Psoas muscle (tissue), 8 donors: Measurements from ENCODE around the gene POLN. TPM values are rescaled to one million over a fixed set of nuclear protein-coding genes. Genes with fewer than 3 reads are reported as not detected.

Experiments
- ATAC-seq, 4 donors: fragments of 200-7000 bp; cut with Tn5 transposase; one replicate each; pipeline ENCODE4 v1.9.1; 2020; ENCODE audit warnings: moderate library complexity in 3 of 4, mild to moderate bottlenecking in 2 of 4
- DNase-seq, 2 donors: peaks; one replicate each; pipeline ENCODE4 v3.0.0-alpha.2; 2020
- H3K27ac ChIP-seq: fragments of 200-600 bp; one replicate; pipeline ENCODE4 v1.8.0; 2022
- H3K27me3 ChIP-seq, 3 donors: fragments of 200-600 bp in 1 of 3; one replicate each; pipeline versions ENCODE4 v1.6.1 to v1.8.0; 2013 to 2022; ENCODE audit warnings: low read length in 2 of 3, mild to moderate bottlenecking in 2 of 3, moderate library complexity in 1 of 3; ENCODE audit not compliant: insufficient read depth in 3 of 3
- H3K36me3 ChIP-seq, 2 donors: fragments of 200-600 bp in 1 of 2; one replicate each; pipeline versions ENCODE4 v1.6.1 to v1.8.0; 2013 to 2022; ENCODE audit warnings: low read depth in 1 of 2, mild to moderate bottlenecking in 1 of 2, moderate library complexity in 1 of 2; ENCODE audit not compliant: insufficient read depth in 1 of 2
- H3K4me1 ChIP-seq: fragments of 200-600 bp; one replicate; pipeline ENCODE4 v1.8.0; 2022
- H3K4me3 ChIP-seq: fragments of 200-600 bp; one replicate; pipeline ENCODE4 v1.8.0; 2022; ENCODE audit warnings: mild to moderate bottlenecking
- H3K9me3 ChIP-seq: fragments of 200-600 bp; one replicate; pipeline ENCODE4 v1.8.0; 2022
- WGBS, 3 donors: extraction: QIAGEN DNeasy Blood & Tissue Kit; methylation state at CpG; one replicate each; pipeline versions ENCODE4 v1.1.6 to v1.1.7; 2013; 5-methylcytosine and 5-hydroxymethylcytosine counted together
- intact Hi-C, 2 donors: fragments of 100-400 bp; cut with DNase I; formaldehyde crosslinking; loops; one replicate each; pipeline versions ENCODE4 v1.11.0 to v1.14.2; 2022
- polyA plus RNA-seq, 3 donors: library from polyadenylated mRNA; stranded (reverse); fragments of 200-250 nt; gene quantifications; one replicate each; pipeline ENCODE4 v1.2.3, GENCODE V29; 2013
- total RNA-seq, 4 donors: library from RNA; stranded (reverse); fragmentation: NEBNext Ultra II Directional in 2 of 4; extraction: Animal tissue kit (Norgen Biotek cat#: 25700) in 2 of 4; gene quantifications; one replicate each; pipeline versions ENCODE4 v1.2.1 to v1.2.4, GENCODE V29; 2021 to 2023
- TF ChIP-seq, protein P1 (sequence below): fragments of 200-600 bp; IDR thresholded peaks from one replicate; pipeline ENCODE4 v1.8.0; 2022; ENCODE audit warnings: antibody characterized with exemption
- donor health status: healthy with polysubstance abuse.
- donor health status: DM: no; HTN: no; CAD: no; lungs with moderate emphysema.
- donor health status: Bipolar disorder and iron deficiency.
- donor health status: healthy.
- donor health status: DM: yes; HTN: yes; CAD: no.
- donor health status: DM: no; HTN: no; CAD: no.
- donor health status: DM: no; HTN: no; CAD: no.
- donor health status: DM: yes; HTN: yes; CAD: no.

The POLN gene
- total and polyA plus RNA-seq, 7 donors: 0.44 to 3.0 (median 0.95) TPM

DNA sequence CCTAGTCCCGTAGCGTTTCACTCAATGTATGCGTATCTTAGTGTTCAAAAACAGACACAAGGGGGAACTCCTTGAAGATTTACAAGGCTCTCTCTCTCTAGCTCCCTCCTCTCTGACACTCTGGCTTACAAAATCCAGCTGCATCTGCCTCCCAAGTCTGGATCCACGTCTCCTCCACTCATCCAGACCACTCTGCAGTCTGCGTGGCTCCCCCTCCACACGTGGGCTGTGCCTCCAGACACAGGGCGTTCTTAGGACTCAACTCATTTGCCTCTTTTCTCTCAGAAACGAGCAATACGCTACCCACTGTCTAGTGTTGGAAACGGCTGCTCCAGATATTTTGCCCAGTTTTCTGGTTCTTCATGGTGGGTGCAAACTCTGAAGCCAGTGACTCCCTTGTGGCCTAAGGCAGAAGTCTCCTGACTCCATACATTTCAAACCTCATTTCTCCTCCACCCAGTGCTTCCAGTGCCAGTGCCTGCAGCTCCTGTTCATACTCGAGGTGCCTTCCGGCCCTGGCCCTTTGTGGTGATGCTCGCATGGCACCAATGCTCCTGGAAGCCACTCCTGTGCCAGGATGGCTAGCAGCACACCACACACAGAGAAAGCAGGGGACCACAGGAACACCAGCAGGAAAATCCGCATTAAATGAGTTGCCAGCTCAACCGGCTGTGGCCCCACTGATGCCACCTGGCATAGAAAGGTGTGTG, 158.7 kb downstream of the POLN start:
- WGBS, 3 donors: 84 to 90% (median 90%) methylated on average over 15 of the region's 15 CpGs
- DNase-seq (no peak), ATAC-seq (no peak)
- Histone ChIP-seq H3K36me3 (no peaks in the 10 kb centered on the region), H3K9me3 (no peaks in the 10 kb centered on the region), H3K4me1 (no peaks in the 10 kb centered on the region), H3K27me3 (no peaks in the 10 kb centered on the region), H3K4me3 (no peak overlapping the region), H3K27ac (no peak overlapping the region)
- TF ChIP-seq, protein P1, sequence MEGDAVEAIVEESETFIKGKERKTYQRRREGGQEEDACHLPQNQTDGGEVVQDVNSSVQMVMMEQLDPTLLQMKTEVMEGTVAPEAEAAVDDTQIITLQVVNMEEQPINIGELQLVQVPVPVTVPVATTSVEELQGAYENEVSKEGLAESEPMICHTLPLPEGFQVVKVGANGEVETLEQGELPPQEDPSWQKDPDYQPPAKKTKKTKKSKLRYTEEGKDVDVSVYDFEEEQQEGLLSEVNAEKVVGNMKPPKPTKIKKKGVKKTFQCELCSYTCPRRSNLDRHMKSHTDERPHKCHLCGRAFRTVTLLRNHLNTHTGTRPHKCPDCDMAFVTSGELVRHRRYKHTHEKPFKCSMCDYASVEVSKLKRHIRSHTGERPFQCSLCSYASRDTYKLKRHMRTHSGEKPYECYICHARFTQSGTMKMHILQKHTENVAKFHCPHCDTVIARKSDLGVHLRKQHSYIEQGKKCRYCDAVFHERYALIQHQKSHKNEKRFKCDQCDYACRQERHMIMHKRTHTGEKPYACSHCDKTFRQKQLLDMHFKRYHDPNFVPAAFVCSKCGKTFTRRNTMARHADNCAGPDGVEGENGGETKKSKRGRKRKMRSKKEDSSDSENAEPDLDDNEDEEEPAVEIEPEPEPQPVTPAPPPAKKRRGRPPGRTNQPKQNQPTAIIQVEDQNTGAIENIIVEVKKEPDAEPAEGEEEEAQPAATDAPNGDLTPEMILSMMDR: no peak
- intact Hi-C loops: no loop called here

DNA sequence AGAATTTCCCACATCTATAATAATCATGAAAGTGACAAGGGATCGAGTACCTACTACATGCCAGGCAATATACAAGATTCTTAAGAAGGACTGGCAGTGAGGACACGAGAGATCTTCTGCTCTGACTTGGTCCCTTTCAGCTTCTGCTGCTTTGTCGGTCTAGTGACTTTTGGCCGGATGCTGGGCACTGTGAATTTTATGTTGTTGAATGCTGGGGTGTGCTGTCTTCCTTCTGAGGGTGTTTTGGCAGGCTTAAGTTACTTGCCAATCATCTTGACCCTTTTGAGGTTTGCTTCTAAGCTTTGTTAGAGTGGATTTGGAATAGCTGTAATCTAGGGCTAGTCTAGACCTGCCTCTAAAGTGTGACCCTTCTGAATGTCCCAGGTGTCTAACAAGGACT, 159.3 kb downstream of the POLN start:
- no peaks in the 10 kb centered on the region for H3K27me3 ChIP-seq
- DNase-seq (no peak), ATAC-seq (no peak)
- no peaks in the 10 kb centered on the region for H3K9me3 ChIP-seq
- H3K36me3 ChIP-seq: no peaks in the 10 kb centered on the region
- H3K4me3 ChIP-seq: no peak overlapping the region
- WGBS, 3 donors: 84 to 90% (median 85%) methylated on average over 4 of the region's 4 CpGs
- H3K4me1 ChIP-seq: no peaks in the 10 kb centered on the region
- TF ChIP-seq, protein P1: no peak
- H3K27ac ChIP-seq: no peak overlapping the region
- intact Hi-C loops: no loop called here

DNA sequence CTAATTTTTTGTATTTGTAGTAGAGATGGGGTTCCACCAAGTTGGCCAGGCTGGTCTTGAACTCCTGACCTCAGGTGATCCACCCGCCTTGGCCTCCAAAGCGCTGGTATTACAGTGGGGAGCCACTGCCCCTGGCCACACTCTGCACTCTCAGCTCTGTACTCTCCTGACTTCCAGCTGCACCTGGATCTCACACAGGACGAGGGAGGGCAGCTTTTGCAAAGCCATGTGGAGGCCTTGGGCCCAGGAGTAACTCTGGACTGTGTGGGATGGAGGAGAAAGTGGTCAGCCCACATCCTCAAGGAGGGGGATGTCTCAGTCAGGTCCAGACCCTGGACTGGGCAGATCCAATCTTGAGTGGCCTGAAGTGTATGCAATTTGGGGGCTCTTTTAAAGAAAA, 159.8 kb downstream of the POLN start:
- ATAC-seq (no peak), DNase-seq (no peak)
- H3K4me3 ChIP-seq: no peak overlapping the region
- TF ChIP-seq, protein P1: no peak
- no peaks in the 10 kb centered on the region for H3K36me3 ChIP-seq
- no peak overlapping the region for H3K27ac ChIP-seq
- no peaks in the 10 kb centered on the region for H3K9me3 ChIP-seq
- H3K4me1 ChIP-seq: no peaks in the 10 kb centered on the region
- 85 to 90% (median 89%) methylated on average over 3 of the region's 3 CpGs for WGBS, 3 donors
- intact Hi-C loops: no loop called here
- H3K27me3 ChIP-seq: no peaks in the 10 kb centered on the region

DNA sequence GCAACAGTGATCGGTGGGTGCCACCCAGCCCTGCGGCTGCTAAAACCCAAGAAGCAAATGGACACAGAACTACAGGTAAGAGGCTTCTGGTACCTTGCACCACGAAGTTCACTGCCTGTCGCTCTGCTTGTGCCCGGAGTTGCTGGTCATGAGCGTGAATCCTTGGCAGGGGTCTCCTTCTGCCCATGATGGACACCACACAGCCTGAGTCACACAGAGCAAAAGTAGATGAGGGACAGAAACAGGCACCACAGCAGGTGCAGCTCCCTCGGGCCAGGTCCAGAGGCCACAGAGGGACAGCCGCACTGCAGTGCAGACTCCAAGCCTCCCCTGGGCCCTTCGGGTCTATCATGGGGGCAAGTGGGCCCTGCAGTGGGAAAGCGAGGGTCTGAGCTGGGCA, 160.4 kb downstream of the POLN start:
- intact Hi-C loops: no loop called here
- ATAC-seq (peak in 3 of 4 donors; percentile 85 to 87 (median 87)), DNase-seq (no peak)
- H3K4me3 ChIP-seq: no peak overlapping the region
- H3K4me1 ChIP-seq: no peaks in the 10 kb centered on the region
- 58 to 69% (median 69%) methylated on average over 10 of the region's 10 CpGs for WGBS, 3 donors
- H3K27me3 ChIP-seq: no peaks in the 10 kb centered on the region
- TF ChIP-seq, protein P1: no peak
- H3K36me3 ChIP-seq: no peaks in the 10 kb centered on the region
- no peak overlapping the region for H3K27ac ChIP-seq
- no peaks in the 10 kb centered on the region for H3K9me3 ChIP-seq
